Activated naive CD8-positive, alpha-beta T cell treated with anti-CD3 and anti-CD28 coated beads, Interleukin-2, amount 10 ng/mL, durations not matched to agents 7 days and 5 days (primary cell): ENCODE results near the gene TMEM141. TPM values are rescaled to one million over a fixed set of nuclear protein-coding genes. Genes with fewer than 3 reads are reported as not detected.
"Not testable (repeated sequence)": the region's sequence is repeated elsewhere in the genome, so short reads cannot be mapped to it uniquely, and the experiment has no call there.

Experiments
- ATAC-seq: fragments of 150-1000 bp; cut with Tn5 transposase; one replicate; pipeline ENCODE4 v1.10.0; 2021; ENCODE audit warnings: low read depth, moderate library complexity
- POLR2A ChIA-PET: fragments of 350-600 bp; sonication (Branson Sonifier 250); formaldehyde crosslinking; loops from one replicate; lab custom pipeline; 2021; ENCODE audit warnings: antibody characterized with exemption; lab: Charles Lee
- DNase-seq: peaks from one replicate; pipeline ENCODE4 v3.0.0; 2021
- H3K27ac Mint-ChIP-seq: one replicate; pipeline ENCODE4 v1.8.0; 2022; ENCODE audit warnings: mild to moderate bottlenecking, mixed read lengths
- H3K27me3 Mint-ChIP-seq: one replicate; pipeline ENCODE4 v1.8.0; 2022; ENCODE audit warnings: mild to moderate bottlenecking, moderate library complexity, mixed read lengths
- H3K36me3 Mint-ChIP-seq: one replicate; pipeline ENCODE4 v1.8.0; 2021; ENCODE audit warnings: mild to moderate bottlenecking, mixed read lengths
- H3K4me1 Mint-ChIP-seq: one replicate; pipeline ENCODE4 v1.8.0; 2021; ENCODE audit warnings: mixed read lengths
- H3K4me3 Mint-ChIP-seq: one replicate; pipeline ENCODE4 v1.8.0; 2022; ENCODE audit warnings: mild to moderate bottlenecking, moderate library complexity, mixed read lengths
- H3K9me3 Mint-ChIP-seq: one replicate; pipeline ENCODE4 v1.8.0; 2021; ENCODE audit warnings: mixed read lengths
- total RNA-seq, 2 experiments: library from RNA; stranded (reverse); gene quantifications; one replicate each; pipeline ENCODE4 v1.2.3, GENCODE V29; 2021

TMEM141 gene
- total RNA-seq, 2 experiments from 2014 or later: 37.5 to 43.6 TPM

- Mint-ChIP-seq H3K27me3 (peaks cover 12% of the 10 kb centered on the region), H3K36me3 (peaks cover 2% of the 10 kb centered on the region), H3K27ac (no peak overlapping the region), H3K4me3 (no peak overlapping the region), H3K4me1 (peaks cover 11% of the 10 kb centered on the region), H3K9me3 (peaks cover 5% of the 10 kb centered on the region)
- DNase-seq (peak; percentile 8), ATAC-seq (no peak)
- POLR2A ChIA-PET: no interaction called here
These were observed 19.2 kb upstream of the TMEM141 start for GRCh38 chr9:136771907-136772415.

- peak; percentile 68 for ATAC-seq
- H3K9me3 Mint-ChIP-seq: peaks cover 5% of the 10 kb centered on the region
- no peak overlapping the region for H3K4me3 Mint-ChIP-seq
- H3K4me1 Mint-ChIP-seq: peaks cover 9% of the 10 kb centered on the region
- H3K27ac Mint-ChIP-seq: no peak overlapping the region
- POLR2A ChIA-PET: no interaction called here
- H3K36me3 Mint-ChIP-seq: peaks cover 2% of the 10 kb centered on the region
- DNase-seq: peak; percentile 37
- peaks cover 13% of the 10 kb centered on the region for H3K27me3 Mint-ChIP-seq
These were observed 17.6 kb upstream of the TMEM141 start for GRCh38 chr9:136773386-136774044.

- H3K9me3 Mint-ChIP-seq: peaks cover 5% of the 10 kb centered on the region
- peaks cover 2% of the 10 kb centered on the region for H3K36me3 Mint-ChIP-seq
- DNase-seq (peak; percentile 17), ATAC-seq (no peak)
- POLR2A ChIA-PET: no interaction called here
- peaks cover 9% of the 10 kb centered on the region for H3K4me1 Mint-ChIP-seq
- no peak overlapping the region for H3K27ac Mint-ChIP-seq
- H3K27me3 Mint-ChIP-seq: peaks cover 20% of the 10 kb centered on the region
- no peak overlapping the region for H3K4me3 Mint-ChIP-seq
These were observed 16.6 kb upstream of the TMEM141 start for GRCh38 chr9:136774416-136775045.

- ATAC-seq: no peak
- Mint-ChIP-seq H3K4me1 (peaks cover 6% of the 10 kb centered on the region), H3K27me3 (peaks cover 24% of the 10 kb centered on the region), H3K27ac (no peak overlapping the region), H3K36me3 (peaks cover 2% of the 10 kb centered on the region), H3K4me3 (no peak overlapping the region), H3K9me3 (peaks cover 5% of the 10 kb centered on the region)
- POLR2A ChIA-PET: no interaction called here
- peak; percentile 19 for DNase-seq
These were observed 16.0 kb upstream of the TMEM141 start for GRCh38 chr9:136775191-136775590.

GRCh38 chr9:136776947-136777346 is 14.2 kb upstream of the TMEM141 start:
- H3K27me3 Mint-ChIP-seq: peaks cover 28% of the 10 kb centered on the region
- H3K36me3 Mint-ChIP-seq: peaks cover 2% of the 10 kb centered on the region
- H3K4me1 Mint-ChIP-seq: peaks cover 6% of the 10 kb centered on the region
- DNase-seq (no peak), ATAC-seq (no peak)
- POLR2A ChIA-PET: no interaction called here
- peaks cover 5% of the 10 kb centered on the region for H3K9me3 Mint-ChIP-seq
- no peak overlapping the region for H3K4me3 Mint-ChIP-seq
- H3K27ac Mint-ChIP-seq: no peak overlapping the region

GRCh38 chr9:136777359-136777758 is 13.8 kb upstream of the TMEM141 start:
- Mint-ChIP-seq H3K27me3 (peaks cover 29% of the 10 kb centered on the region), H3K4me3 (no peak overlapping the region), H3K4me1 (peaks cover 6% of the 10 kb centered on the region), H3K36me3 (peaks cover 2% of the 10 kb centered on the region), H3K27ac (no peak overlapping the region), H3K9me3 (peaks cover 5% of the 10 kb centered on the region)
- ATAC-seq: no peak
- POLR2A ChIA-PET: no interaction called here
- DNase-seq: no peak

GRCh38 chr9:136779808-136780207 is 11.3 kb upstream of the TMEM141 start:
- H3K27ac Mint-ChIP-seq: no peak overlapping the region
- ATAC-seq (no peak), DNase-seq (no peak)
- no peak overlapping the region for H3K4me3 Mint-ChIP-seq
- POLR2A ChIA-PET: no interaction called here
- peaks cover 29% of the 10 kb centered on the region for H3K27me3 Mint-ChIP-seq
- H3K4me1 Mint-ChIP-seq: no peaks in the 10 kb centered on the region
- H3K9me3 Mint-ChIP-seq: no peaks in the 10 kb centered on the region
- no peaks in the 10 kb centered on the region for H3K36me3 Mint-ChIP-seq

- H3K4me1 Mint-ChIP-seq: peaks cover 3% of the 10 kb centered on the region
- H3K4me3 Mint-ChIP-seq: no peak overlapping the region
- no peak for ATAC-seq
- H3K9me3 Mint-ChIP-seq: no peaks in the 10 kb centered on the region
- no peak overlapping the region for H3K27ac Mint-ChIP-seq
- no peak for DNase-seq
- POLR2A ChIA-PET: no interaction called here
- H3K36me3 Mint-ChIP-seq: no peaks in the 10 kb centered on the region
- H3K27me3 Mint-ChIP-seq: peaks cover 32% of the 10 kb centered on the region
These were observed 8.7 kb upstream of the TMEM141 start for GRCh38 chr9:136782452-136782851.

GRCh38 chr9:136784249-136784996 is 6.7 kb upstream of the TMEM141 start:
- Mint-ChIP-seq H3K4me1 (peaks cover 14% of the 10 kb centered on the region), H3K36me3 (no peaks in the 10 kb centered on the region), H3K27ac (no peak overlapping the region), H3K27me3 (peaks cover 19% of the 10 kb centered on the region), H3K4me3 (no peak overlapping the region), H3K9me3 (no peaks in the 10 kb centered on the region)
- POLR2A ChIA-PET: no interaction called here
- DNase-seq (no peak), ATAC-seq (no peak)

GRCh38 chr9:136784997-136785361 is 6.2 kb upstream of the TMEM141 start:
- peaks cover 15% of the 10 kb centered on the region for H3K27me3 Mint-ChIP-seq
- H3K4me3 Mint-ChIP-seq: no peak overlapping the region
- ATAC-seq (no peak), DNase-seq (no peak)
- no peaks in the 10 kb centered on the region for H3K36me3 Mint-ChIP-seq
- POLR2A ChIA-PET: no interaction called here
- no peak overlapping the region for H3K27ac Mint-ChIP-seq
- H3K4me1 Mint-ChIP-seq: peaks cover 14% of the 10 kb centered on the region
- H3K9me3 Mint-ChIP-seq: no peaks in the 10 kb centered on the region

- H3K36me3 Mint-ChIP-seq, POLR2A ChIA-PET, DNase-seq, ATAC-seq, H3K9me3 Mint-ChIP-seq, H3K27ac Mint-ChIP-seq, H3K4me3 Mint-ChIP-seq, H3K27me3 Mint-ChIP-seq: not testable (repeated sequence)
- H3K4me1 Mint-ChIP-seq: peaks cover 18% of the 10 kb centered on the region
These were observed 5.4 kb upstream of the TMEM141 start for GRCh38 chr9:136785565-136786355.

GRCh38 chr9:136786451-136786850 is 4.7 kb upstream of the TMEM141 start:
- ATAC-seq (no peak), DNase-seq (no peak)
- POLR2A ChIA-PET: no interaction called here
- no peak overlapping the region for H3K4me3 Mint-ChIP-seq
- H3K36me3 Mint-ChIP-seq: no peaks in the 10 kb centered on the region
- no peak overlapping the region for H3K27ac Mint-ChIP-seq
- H3K27me3 Mint-ChIP-seq: peaks cover 7% of the 10 kb centered on the region
- H3K4me1 Mint-ChIP-seq: peaks cover 18% of the 10 kb centered on the region
- H3K9me3 Mint-ChIP-seq: no peaks in the 10 kb centered on the region

- H3K4me1 Mint-ChIP-seq: peaks cover 20% of the 10 kb centered on the region
- H3K27ac Mint-ChIP-seq, H3K27me3 Mint-ChIP-seq, POLR2A ChIA-PET, H3K9me3 Mint-ChIP-seq, H3K4me3 Mint-ChIP-seq, H3K36me3 Mint-ChIP-seq, ATAC-seq, DNase-seq: not testable (repeated sequence)
These were observed 4.2 kb upstream of the TMEM141 start for GRCh38 chr9:136786983-136787382.
